Bronchial epithelial cell (primary cell): Measurements from ENCODE around the gene AIPL1. TPM values are rescaled to one million over a fixed set of nuclear protein-coding genes. Genes with fewer than 3 reads are reported as not detected.

ENCODE experiments used
- DNase-seq: peaks from one replicate; pipeline ENCODE4 v3.0.0-alpha.2; 2010; ENCODE audit warnings: low read depth
- FAIRE-seq: peaks from 2 replicates; lab custom pipeline; 2011; peaks lifted over from hg19 to GRCh38; lab: Jason Lieb, UNC
- H3K27me3 ChIP-seq: 2 replicates; pipeline ENCODE4 v1.5.1; 2011; ENCODE audit warnings: low read length; ENCODE audit not compliant: control insufficient read depth, insufficient read depth
- H3K36me3 ChIP-seq: 2 replicates; pipeline ENCODE4 v1.5.1; 2011; ENCODE audit warnings: low read length; ENCODE audit not compliant: control insufficient read depth, insufficient read depth
- H3K4me3 ChIP-seq: 2 replicates; pipeline ENCODE4 v1.5.1; 2011; ENCODE audit warnings: mild to moderate bottlenecking, low read depth, low read length, control low read depth
- CTCF ChIP-seq: IDR thresholded peaks from 2 replicates; pipeline ENCODE4 v1.5.1; 2011; ENCODE audit warnings: mild to moderate bottlenecking, moderate library complexity, low read length, control low read depth, inconsistent platforms; ENCODE audit not compliant: insufficient read depth, severe bottlenecking
- total RNA-seq: library from RNA; depleted of rRNA; stranded (reverse); fragments of >200 nt; gene quantifications from 2 replicates; pipeline ENCODE4 v1.2.1, GENCODE V29; 2014

Gene AIPL1
- total RNA-seq, 1 donor from 2014 or later, result not detected

DNA sequence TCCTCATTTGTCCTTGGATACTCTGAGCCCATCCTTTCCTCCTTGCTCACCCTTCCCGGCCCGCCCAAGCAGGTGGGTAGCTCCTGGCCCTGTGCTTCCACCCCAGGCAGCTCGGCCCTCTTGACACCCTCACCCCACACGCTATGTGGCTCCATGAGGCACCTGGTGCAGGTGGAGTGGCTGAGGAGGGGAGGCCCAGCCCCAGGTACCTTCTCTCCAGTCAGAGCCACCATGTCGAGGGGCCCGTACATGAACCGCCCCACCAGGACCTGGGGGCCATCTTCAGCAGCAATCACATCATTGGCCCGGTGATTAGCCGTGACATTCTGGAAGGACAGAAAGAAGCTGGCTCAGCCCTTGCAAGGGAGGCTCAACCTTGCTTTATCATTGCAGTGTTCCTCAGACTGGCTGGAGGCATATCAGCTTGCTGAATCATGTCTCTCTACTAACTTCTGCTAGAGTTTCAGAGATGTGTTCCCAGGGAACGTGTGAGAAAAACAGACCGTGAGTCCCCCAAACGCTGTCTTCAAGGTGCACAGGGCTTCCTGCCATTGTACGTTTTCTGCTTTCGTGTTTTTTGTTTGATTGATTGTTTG is 29.6 kb upstream of the AIPL1 start:
- H3K36me3 ChIP-seq, result peaks cover 37% of the 10 kb centered on the region
- no peak overlapping the region for H3K4me3 ChIP-seq
- TF ChIP-seq CTCF, result no peak
- no peaks in the 10 kb centered on the region for H3K27me3 ChIP-seq
- no peak for DNase-seq
- FAIRE-seq, result no peak

DNA sequence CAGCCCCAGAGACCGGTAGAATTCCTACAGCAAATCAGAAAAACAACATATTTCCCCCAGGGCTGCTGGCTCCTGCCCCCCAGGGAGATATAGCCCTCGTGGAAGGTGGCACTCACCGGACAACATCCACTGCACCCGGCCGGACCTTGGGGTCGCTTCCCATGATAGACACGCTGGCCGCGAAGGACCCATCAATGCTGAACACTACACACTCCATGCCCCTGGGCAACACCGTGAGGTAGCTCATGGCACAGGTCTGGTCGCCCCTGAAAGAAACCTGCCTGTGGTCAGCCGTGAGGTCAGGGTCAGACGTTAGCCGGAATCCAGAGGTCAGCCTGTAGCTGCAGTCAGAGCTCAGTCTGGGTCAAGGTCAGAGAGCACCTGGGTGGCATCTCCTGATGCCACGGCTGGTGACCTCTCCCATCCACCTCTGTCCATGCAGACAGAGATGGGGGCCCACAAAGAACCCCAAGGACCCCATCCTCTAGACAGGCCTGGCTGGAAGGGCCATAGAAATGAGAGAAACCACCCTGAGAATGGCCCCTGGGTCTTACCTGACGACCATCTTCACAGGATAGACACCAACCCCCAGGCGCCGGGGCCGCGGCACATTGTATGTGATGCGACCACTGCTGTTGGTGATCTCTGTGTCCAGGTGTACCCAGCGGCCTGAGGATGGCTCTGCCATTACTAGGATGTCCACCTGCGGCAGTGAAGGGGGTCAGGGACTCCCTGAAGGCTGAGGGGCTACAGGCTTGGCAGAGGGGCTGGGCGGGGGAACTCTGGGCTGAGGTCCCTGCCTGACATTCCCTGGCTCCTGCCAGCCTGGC is 28.9 kb upstream of the AIPL1 start:
- TF ChIP-seq CTCF, result no peak
- no peak overlapping the region for H3K4me3 ChIP-seq
- DNase-seq (no peak), FAIRE-seq (no peak)
- H3K36me3 ChIP-seq, result peaks cover 35% of the 10 kb centered on the region
- no peaks in the 10 kb centered on the region for H3K27me3 ChIP-seq

DNA sequence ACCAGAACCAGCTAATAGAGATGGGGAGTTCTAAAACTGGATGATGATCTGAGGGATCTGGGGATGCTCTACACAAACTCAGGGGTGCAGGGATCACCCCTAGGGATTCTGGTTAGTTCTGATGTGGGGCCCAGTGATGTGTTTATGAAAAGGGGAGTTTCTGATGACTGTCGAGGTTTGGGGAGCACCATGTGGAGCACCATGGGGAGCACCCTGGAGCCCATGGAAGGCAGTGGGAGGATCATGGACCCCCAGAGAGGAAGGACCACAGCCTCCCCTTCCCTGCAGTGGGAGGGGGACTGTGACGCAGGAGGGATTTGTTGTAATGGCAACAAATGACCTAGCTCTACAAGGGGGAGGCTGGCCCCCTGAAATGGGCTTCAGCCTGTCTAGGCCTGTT is 27.8 kb upstream of the AIPL1 start:
- H3K27me3 ChIP-seq, result no peaks in the 10 kb centered on the region
- no peak for TF ChIP-seq CTCF
- FAIRE-seq (no peak), DNase-seq (no peak)
- H3K4me3 ChIP-seq, result no peak overlapping the region
- H3K36me3 ChIP-seq, result peaks cover 33% of the 10 kb centered on the region

DNA sequence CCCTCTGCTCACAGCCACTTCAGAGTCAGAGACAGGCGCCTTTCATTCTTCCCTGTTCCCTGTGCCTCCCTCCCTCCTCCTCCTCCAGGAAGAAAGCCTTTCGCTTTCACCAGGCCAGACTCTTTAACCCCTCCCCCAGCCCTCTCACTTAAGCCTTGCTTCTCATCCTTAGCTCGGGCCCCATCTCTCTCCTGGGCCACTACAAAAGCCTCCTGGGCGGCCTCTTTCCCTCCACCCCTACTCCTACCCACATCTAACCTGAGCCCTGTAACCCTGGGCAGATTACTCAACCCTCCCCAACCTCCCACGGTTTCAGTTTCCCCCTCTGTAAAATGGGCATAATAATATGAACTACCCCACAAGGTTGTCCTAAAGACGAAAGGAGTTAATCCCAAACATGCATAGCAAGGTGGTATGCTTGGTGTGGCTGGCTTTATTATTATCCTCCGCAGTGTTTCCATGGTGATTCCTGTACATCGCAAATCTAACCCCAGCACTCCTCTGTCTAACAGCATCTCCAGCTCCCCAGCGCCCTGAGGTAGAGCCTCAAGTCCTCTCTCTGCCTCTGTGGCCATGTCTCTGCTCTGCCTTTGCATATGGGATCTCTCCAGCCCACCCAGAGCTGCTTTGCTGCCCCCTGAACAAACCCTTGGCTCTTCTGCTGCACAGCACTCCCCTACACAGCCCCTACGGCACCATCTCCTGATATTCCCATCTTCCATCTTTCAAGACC is 27.0 kb upstream of the AIPL1 start:
- no peak for TF ChIP-seq CTCF
- Histone ChIP-seq H3K4me3 (no peak overlapping the region), H3K36me3 (peaks cover 32% of the 10 kb centered on the region), H3K27me3 (no peaks in the 10 kb centered on the region)
- no peak for DNase-seq
- FAIRE-seq, result no peak

DNA sequence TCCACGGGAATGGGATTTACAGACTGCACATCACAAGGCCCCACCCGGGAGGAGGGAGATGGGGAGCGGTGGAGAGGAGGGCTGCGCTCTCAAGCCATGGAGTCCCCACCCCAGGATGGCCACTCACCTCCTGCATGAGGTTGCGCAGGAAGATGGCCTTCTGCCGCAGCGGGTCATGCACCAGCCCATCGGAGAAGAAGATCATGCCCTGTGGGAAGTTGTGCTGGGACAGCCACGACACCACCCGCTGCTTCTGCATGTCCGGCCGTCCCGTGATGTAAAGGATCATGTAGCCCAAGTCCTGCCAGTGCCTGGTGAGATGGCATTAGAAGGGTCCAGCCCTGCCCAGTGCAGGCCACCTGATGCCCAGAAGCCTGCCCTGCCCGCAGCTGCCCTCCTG is 26.3 kb upstream of the AIPL1 start:
- TF ChIP-seq CTCF, result no peak

More for the DNA sequence above, 26.3 kb upstream of the AIPL1 start:
- Histone ChIP-seq H3K36me3 (peaks cover 32% of the 10 kb centered on the region), H3K27me3 (no peaks in the 10 kb centered on the region), H3K4me3 (no peak overlapping the region)
- FAIRE-seq, result no peak
- no peak for DNase-seq
